OCI-LY1 (cell line): ENCODE measurements around the gene ZNF620.

Experiments used
- EZH2 ChIP-seq: fragments of 200-600 bp; sonication (generic), shearing (Covaris generic); IDR thresholded peaks from 2 replicates; pipeline ENCODE4 v1.8.0; 2017; ENCODE audit warnings: borderline replicate concordance, mixed run types, mild to moderate bottlenecking, antibody characterized with exemption, low read length, moderate library complexity, mixed read lengths
- TF ChIP-seq, protein P1 (sequence below): fragments of 200-600 bp; sonication (generic), shearing (Covaris generic); IDR thresholded peaks from 2 replicates; pipeline ENCODE4 v1.5.1; 2017; ENCODE audit warnings: mild to moderate bottlenecking, antibody characterized with exemption, low read length, moderate library complexity, mixed read lengths

DNA sequence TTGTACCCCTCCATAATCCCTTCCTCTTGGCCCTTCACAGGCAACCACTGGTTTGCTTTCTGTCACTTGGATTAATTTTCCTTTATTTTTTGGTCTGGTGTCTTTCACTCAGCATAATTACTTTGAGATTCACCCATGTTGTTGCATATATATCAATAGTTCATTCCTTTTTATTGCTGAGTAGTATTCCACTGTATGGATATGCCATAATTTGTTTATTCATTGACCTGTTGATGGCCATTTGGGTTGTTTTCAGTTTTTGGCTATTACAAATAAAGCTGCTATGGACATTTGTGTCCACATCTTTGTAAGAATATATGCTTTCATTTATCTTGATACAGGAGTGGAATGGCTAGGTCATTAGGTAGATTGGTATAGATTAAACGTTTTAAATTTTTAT, 13.0 kb downstream of the ZNF620 start:
- TF ChIP-seq, protein P1, sequence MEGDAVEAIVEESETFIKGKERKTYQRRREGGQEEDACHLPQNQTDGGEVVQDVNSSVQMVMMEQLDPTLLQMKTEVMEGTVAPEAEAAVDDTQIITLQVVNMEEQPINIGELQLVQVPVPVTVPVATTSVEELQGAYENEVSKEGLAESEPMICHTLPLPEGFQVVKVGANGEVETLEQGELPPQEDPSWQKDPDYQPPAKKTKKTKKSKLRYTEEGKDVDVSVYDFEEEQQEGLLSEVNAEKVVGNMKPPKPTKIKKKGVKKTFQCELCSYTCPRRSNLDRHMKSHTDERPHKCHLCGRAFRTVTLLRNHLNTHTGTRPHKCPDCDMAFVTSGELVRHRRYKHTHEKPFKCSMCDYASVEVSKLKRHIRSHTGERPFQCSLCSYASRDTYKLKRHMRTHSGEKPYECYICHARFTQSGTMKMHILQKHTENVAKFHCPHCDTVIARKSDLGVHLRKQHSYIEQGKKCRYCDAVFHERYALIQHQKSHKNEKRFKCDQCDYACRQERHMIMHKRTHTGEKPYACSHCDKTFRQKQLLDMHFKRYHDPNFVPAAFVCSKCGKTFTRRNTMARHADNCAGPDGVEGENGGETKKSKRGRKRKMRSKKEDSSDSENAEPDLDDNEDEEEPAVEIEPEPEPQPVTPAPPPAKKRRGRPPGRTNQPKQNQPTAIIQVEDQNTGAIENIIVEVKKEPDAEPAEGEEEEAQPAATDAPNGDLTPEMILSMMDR = no peak
- no peak for TF ChIP-seq EZH2
